ENCODE results near the gene CREB3L4. TPM values are rescaled to one million over a fixed set of nuclear protein-coding genes. Genes with fewer than 3 reads are reported as not detected.

CREB3L4 gene
- total RNA-seq, 1 experiment from 2014 or later = 25.9 TPM

GRCh38 chr1:153922076-153922971, 45.4 kb upstream of the CREB3L4 start:
- peaks cover 49% of the 10 kb centered on the region for H3K79me2 ChIP-seq (ENCODE audit: low read depth)
- peaks cover 32% of the 10 kb centered on the region for H3K4me1 ChIP-seq (replicated peaks; ENCODE audit: insufficient read depth)
- no peaks in the 10 kb centered on the region for H3K9me3 ChIP-seq (ENCODE audit: insufficient read depth, low read depth)
- no TSS peak for BruUV-seq (replicated peaks)
- peaks cover 44% of the 10 kb centered on the region for H4K20me1 ChIP-seq (ENCODE audit: insufficient read depth)
- H3K27ac ChIP-seq = peak overlapping the region; percentile 49
- intact Hi-C loops (cut with micrococcal nuclease; ENCODE audit: unreplicated experiment) = loop anchor here (10.0 kb wide), 1 partner anchor 118 kb away; no protein-coding TSS in a partner anchor
- no peaks in the 10 kb centered on the region for H3K27me3 ChIP-seq (ENCODE audit: insufficient read depth, low read depth)
- POLR2A ChIA-PET (ENCODE audit: unreplicated experiment) = interaction anchor here (0.6 to 0.7 kb wide), 5 partner anchors 41 to 1014 kb away, joined by 3 to 12 read pairs (median 4); partner anchors contain the start of genes PMVK and RPS27
- TF ChIP-seq EZH2 (IDR thresholded peaks at IDR 0.05; ENCODE audit: low read depth) = no peak
- no peak for TF ChIP-seq CTCF (conservative IDR thresholded peaks at IDR 0.05)
- H3K4me2 ChIP-seq = peak overlapping the region; percentile 87
- H3F3A ChIP-seq (ENCODE audit: insufficient read depth, low read depth) = peaks cover 15% of the 10 kb centered on the region; the same call in 1 of the 2 replicates
- peak; percentile 7 to 53 for DNase-seq
- peak overlapping the region; percentile 76; the same call in 1 of the 2 replicates for H2AFZ ChIP-seq
- no peaks in the 10 kb centered on the region; the same call in 1 of the 2 replicates for H3K36me3 ChIP-seq (ENCODE audit: low read depth)
- CTCF ChIA-PET = interaction anchor here (0.7 kb wide), 1 partner anchor 356 kb away, joined by 4 read pairs; no protein-coding TSS in a partner anchor
- H3K4me3 ChIP-seq = peak overlapping the region; percentile 70
- H3K9me2 ChIP-seq (ENCODE audit: insufficient read depth) = no peaks in the 10 kb centered on the region

GRCh38 chr1:153922972-153923925, 44.5 kb upstream of the CREB3L4 start, which contains the start of gene GATAD2B:
GATAD2B (minus strand) TSS chr1:153922972; CDS start chr1:153828347, 94,625 bp downstream.
- Histone ChIP-seq H3K9me3 (ENCODE audit: insufficient read depth, low read depth) (no peaks in the 10 kb centered on the region), H3K79me2 (ENCODE audit: low read depth) (peaks cover 39% of the 10 kb centered on the region), H3K4me3 (peak within 1 kb of the TSS; percentile 75), H3F3A (ENCODE audit: insufficient read depth, low read depth) (peaks cover 15% of the 10 kb centered on the region; the same call in 1 of the 2 replicates), H3K27ac (peak within 1 kb of the TSS; percentile 76), H3K36me3 (ENCODE audit: low read depth) (no peaks in the 10 kb centered on the region; the same call in 1 of the 2 replicates), H4K20me1 (ENCODE audit: insufficient read depth) (peaks cover 35% of the 10 kb centered on the region), H3K27me3 (ENCODE audit: insufficient read depth, low read depth) (no peaks in the 10 kb centered on the region), H3K4me2 (peak within 1 kb of the TSS; percentile 87), H3K9me2 (ENCODE audit: insufficient read depth) (no peaks in the 10 kb centered on the region), H2AFZ (peak within 1 kb of the TSS; percentile 86), H3K4me1 (replicated peaks; ENCODE audit: insufficient read depth) (peaks cover 32% of the 10 kb centered on the region)
- intact Hi-C loops (cut with micrococcal nuclease; ENCODE audit: unreplicated experiment) = loop anchor here (1.0 to 10.0 kb wide), 2 partner anchors 35 to 118 kb away; partner anchors contain the start of gene CRTC2
- ChIA-PET POLR2A (ENCODE audit: unreplicated experiment) (interaction anchor here (0.5 to 0.7 kb wide), 7 partner anchors 12 to 355 kb away, joined by 3 to 15 read pairs (median 5); partner anchors contain the start of gene SLC39A1), CTCF (interaction anchor here (0.6 to 0.8 kb wide), 2 partner anchors 13 to 23 kb away, joined by 4 read pairs; no protein-coding TSS in a partner anchor)
- TSS peak; percentile 94 for BruUV-seq (replicated peaks)
- DNase-seq = peak; percentile 99
- TF ChIP-seq EZH2 (IDR thresholded peaks at IDR 0.05; ENCODE audit: low read depth) (no peak), CTCF (conservative IDR thresholded peaks at IDR 0.05) (no peak)
